ENCODE data around the gene DLGAP1. TPM values are rescaled to one million over a fixed set of nuclear protein-coding genes. Genes with fewer than 3 reads are reported as not detected.

Gene DLGAP1
- total RNA-seq, 3 donors from 2014 or later, result 0.96 to 17.6 (median 5.2) TPM

- peak; percentile 63 to 87 for DNase-seq (ENCODE audit: low spot score in 2 of 2)
- Histone ChIP-seq H3K4me1 (peaks cover 0 to 12% of the 10 kb centered on the region in 2 donors), H3K9me3 (no peaks in the 10 kb centered on the region), H3K4me3 (peak overlapping the region; percentile 88 to 97 (median 88)), H3K27ac (peak overlapping the region; percentile 99 to 100), H3K36me3 (peaks cover 8% of the 10 kb centered on the region), H3K27me3 (no peaks in the 10 kb centered on the region)
- intact Hi-C loops (cut with DNase I; ENCODE audit: low total_unique reads), result no loop called here
- TF ChIP-seq POLR2A (IDR thresholded peaks at IDR 0.05) (peak; percentile 37), POLR2AphosphoS5 (IDR thresholded peaks at IDR 0.05) (peak; percentile 48 to 73 (median 54))
- TF ChIP-seq, protein P1, sequence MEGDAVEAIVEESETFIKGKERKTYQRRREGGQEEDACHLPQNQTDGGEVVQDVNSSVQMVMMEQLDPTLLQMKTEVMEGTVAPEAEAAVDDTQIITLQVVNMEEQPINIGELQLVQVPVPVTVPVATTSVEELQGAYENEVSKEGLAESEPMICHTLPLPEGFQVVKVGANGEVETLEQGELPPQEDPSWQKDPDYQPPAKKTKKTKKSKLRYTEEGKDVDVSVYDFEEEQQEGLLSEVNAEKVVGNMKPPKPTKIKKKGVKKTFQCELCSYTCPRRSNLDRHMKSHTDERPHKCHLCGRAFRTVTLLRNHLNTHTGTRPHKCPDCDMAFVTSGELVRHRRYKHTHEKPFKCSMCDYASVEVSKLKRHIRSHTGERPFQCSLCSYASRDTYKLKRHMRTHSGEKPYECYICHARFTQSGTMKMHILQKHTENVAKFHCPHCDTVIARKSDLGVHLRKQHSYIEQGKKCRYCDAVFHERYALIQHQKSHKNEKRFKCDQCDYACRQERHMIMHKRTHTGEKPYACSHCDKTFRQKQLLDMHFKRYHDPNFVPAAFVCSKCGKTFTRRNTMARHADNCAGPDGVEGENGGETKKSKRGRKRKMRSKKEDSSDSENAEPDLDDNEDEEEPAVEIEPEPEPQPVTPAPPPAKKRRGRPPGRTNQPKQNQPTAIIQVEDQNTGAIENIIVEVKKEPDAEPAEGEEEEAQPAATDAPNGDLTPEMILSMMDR (IDR thresholded peaks at IDR 0.05), result no peak
These were observed 1001.4 kb downstream of the DLGAP1 start for GRCh38 chr18:3453540-3454364.

DNA sequence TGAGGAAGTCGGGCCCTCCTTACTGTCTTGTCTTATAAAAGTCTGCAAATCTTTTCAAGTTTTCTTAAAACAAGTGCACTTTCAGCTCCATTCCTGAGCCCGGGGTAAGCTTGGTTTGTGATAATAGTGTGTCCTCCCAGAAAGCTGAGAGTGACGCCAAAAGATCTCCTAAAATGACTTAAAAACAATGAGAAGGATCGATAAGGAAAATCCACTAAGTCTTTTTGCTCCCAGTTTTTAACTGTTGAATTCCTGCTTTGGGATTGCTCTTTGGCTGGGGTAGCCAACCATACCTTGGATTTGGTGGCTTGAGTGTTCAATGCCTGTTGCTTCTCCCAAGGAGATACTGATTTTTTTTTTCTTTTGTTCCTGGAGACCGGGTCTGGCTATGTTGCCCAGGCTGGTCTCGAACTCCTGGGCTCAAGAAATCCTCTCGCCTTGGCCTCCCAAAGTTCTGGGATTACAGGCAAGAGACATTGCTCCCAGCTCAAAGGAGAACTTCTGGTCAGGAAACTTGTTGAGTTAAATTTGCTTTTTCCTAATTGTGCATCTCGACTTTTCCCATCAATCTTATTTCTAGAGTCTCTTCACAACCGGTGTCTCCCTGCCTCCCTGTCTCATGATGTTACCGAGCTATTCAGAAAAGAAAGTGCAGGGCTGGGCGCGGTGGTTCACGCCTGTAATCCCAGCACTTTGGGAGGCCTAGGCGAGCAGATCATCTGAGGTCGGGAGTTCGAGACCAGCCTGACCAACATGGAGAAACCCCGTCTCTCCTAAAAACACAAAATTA lies 1002.2 kb downstream of the DLGAP1 start:
- no peak for DNase-seq (ENCODE audit: low spot score in 2 of 2)

DNA sequence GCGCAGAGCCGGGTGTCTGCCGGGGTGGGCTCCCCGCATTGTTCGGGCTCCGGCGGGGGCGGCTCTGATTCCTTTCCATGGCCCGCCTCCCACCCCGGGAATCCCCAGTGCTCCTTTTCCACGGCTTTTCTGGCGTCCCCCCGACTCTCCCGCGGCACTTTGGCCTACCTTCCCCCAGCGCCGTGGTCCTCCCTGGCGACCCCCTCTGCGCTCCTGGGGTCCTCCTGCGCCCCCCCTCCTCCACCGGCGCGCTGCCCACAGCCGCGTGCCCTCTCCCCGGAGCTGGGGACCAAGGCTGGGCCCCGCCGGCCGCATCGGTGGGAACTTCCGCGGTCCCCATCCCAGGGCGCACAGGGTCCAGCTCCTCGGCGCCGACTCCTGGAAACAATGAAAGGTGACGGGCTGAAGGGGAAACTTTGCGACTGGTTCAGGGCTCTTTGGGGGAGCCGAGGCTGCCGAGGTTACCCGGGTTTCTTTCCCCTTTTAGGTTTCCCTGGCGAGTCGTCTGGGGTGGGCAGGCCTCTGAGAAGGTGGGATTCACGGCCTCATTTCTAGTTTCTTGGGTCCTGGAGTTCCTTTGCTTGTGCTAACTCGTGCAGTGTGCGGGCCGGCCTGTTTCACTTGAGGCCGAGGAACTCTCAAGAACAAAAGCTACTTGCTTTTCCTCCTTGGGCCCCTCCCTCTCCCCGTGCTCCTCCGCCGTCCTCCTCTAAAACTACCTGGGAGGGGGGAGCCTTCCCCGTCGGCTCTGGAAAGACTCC lies 1002.9 kb downstream of the DLGAP1 start:
- intact Hi-C loops (cut with DNase I; ENCODE audit: low total_unique reads), result no loop called here

More for the DNA sequence above, 1002.2 kb downstream of the DLGAP1 start:
- Histone ChIP-seq H3K9me3 (no peaks in the 10 kb centered on the region), H3K36me3 (peaks cover under 1% of the 10 kb centered on the region), H3K27ac (peak overlapping the region; percentile 99 to 100), H3K4me3 (peak overlapping the region; percentile 88 to 97 (median 88)), H3K4me1 (peaks cover 0 to 12% of the 10 kb centered on the region in 2 donors), H3K27me3 (no peaks in the 10 kb centered on the region)
- TF ChIP-seq, protein P1 (IDR thresholded peaks at IDR 0.05), result no peak
- no peak for TF ChIP-seq POLR2A (IDR thresholded peaks at IDR 0.05)
- no peak for TF ChIP-seq POLR2AphosphoS5 (IDR thresholded peaks at IDR 0.05)
- intact Hi-C loops (cut with DNase I; ENCODE audit: low total_unique reads), result no loop called here

GRCh38 chr18:3451183-3451988 lies 1003.7 kb downstream of the DLGAP1 start:
- intact Hi-C loops (cut with DNase I; ENCODE audit: low total_unique reads), result no loop called here
- Histone ChIP-seq H3K4me3 (peak overlapping the region; percentile 88 to 97 (median 88)), H3K4me1 (peaks cover 0 to 9% of the 10 kb centered on the region in 2 donors), H3K27me3 (no peaks in the 10 kb centered on the region), H3K27ac (peak overlapping the region; percentile 99 to 100), H3K36me3 (no peaks in the 10 kb centered on the region), H3K9me3 (no peaks in the 10 kb centered on the region)
- DNase-seq (ENCODE audit: low spot score in 2 of 2), result peak; percentile 94 to 97
- peak; percentile 67 to 93 (median 90) for TF ChIP-seq POLR2AphosphoS5 (IDR thresholded peaks at IDR 0.05)
- TF ChIP-seq, protein P1 (IDR thresholded peaks at IDR 0.05), result peak in 1 of 3 donors; percentile 7
- TF ChIP-seq POLR2A (IDR thresholded peaks at IDR 0.05), result peak; percentile 89

More for the DNA sequence above, 1002.9 kb downstream of the DLGAP1 start:
- H3K4me3 ChIP-seq, result peak overlapping the region; percentile 88 to 97 (median 88)
- H3K36me3 ChIP-seq, result no peaks in the 10 kb centered on the region
- peak; percentile 77 to 80 for DNase-seq (ENCODE audit: low spot score in 2 of 2)
- peaks cover 0 to 9% of the 10 kb centered on the region in 2 donors for H3K4me1 ChIP-seq
- H3K27me3 ChIP-seq, result no peaks in the 10 kb centered on the region
- H3K9me3 ChIP-seq, result no peaks in the 10 kb centered on the region
- TF ChIP-seq POLR2AphosphoS5 (IDR thresholded peaks at IDR 0.05) (peak in 2 of 3 donors; percentile 41 to 55), POLR2A (IDR thresholded peaks at IDR 0.05) (peak; percentile 17)
- TF ChIP-seq, protein P1 (IDR thresholded peaks at IDR 0.05), result no peak
- H3K27ac ChIP-seq, result peak overlapping the region; percentile 99 to 100

Measured in breast epithelium (tissue), 4 donors.